AG04449 (cell line): ENCODE measurements around the gene OXT.

Experiments used
- CTCF ChIA-PET: fragments of 350-600 bp; formaldehyde crosslinking; extraction: SDS; loops from one replicate; lab custom pipeline; 2021; ENCODE audit warnings: antibody characterized with exemption; lab: Yijun Ruan, JAX
- POLR2A ChIA-PET: fragments of 400-600, 350-600 bp; formaldehyde crosslinking; extraction: SDS; loops from one replicate; lab custom pipeline; 2020; ENCODE audit warnings: antibody characterized with exemption, inconsistent platforms; lab: Yijun Ruan, JAX
- DNase-seq: peaks from one replicate; pipeline ENCODE4 v3.0.0-alpha.2; 2010; ENCODE audit warnings: low read depth, low spot score
- H3K4me3 ChIP-seq: 2 replicates; pipeline ENCODE4 v1.5.1; 2011; ENCODE audit warnings: low read depth, mild to moderate bottlenecking, control low read depth, low read length
- CTCF ChIP-seq: IDR thresholded peaks from one replicate; pipeline ENCODE4 v1.5.1; 2011; ENCODE audit warnings: mild to moderate bottlenecking, moderate library complexity, low read length, control low read depth, inconsistent platforms; ENCODE audit not compliant: insufficient read depth; ENCODE audit errors: missing control alignments

The OXT gene

GRCh38 chr20:3043322-3043721, 28.1 kb upstream of the OXT start, which contains the start of gene GNRH2:
Gene GNRH2, plus strand, starts transcription at chr20:3043622. Its CDS starts 793 bp downstream, at chr20:3044415.
- CTCF ChIA-PET, result interaction anchor here (1.6 to 2.4 kb wide), 2 partner anchors 10 to 71 kb away, joined by 4 to 9 read pairs; no protein-coding TSS in a partner anchor
- H3K4me3 ChIP-seq, result no peak within 1 kb of the TSS

GRCh38 chr20:3044336-3044965, 27.0 kb upstream of the OXT start:
- DNase-seq, result no peak
- no peak overlapping the region for H3K4me3 ChIP-seq
- no peak for TF ChIP-seq CTCF
- ChIA-PET POLR2A (no interaction called here), CTCF (interaction anchor here (2.4 kb wide), 1 partner anchor 9 kb away, joined by 9 read pairs; no protein-coding TSS in a partner anchor)

More at GRCh38 chr20:3043322-3043721, 28.1 kb upstream of the OXT start, which contains the start of gene GNRH2:
- DNase-seq, result no peak
- POLR2A ChIA-PET, result interaction anchor here (0.6 kb wide), 1 partner anchor 102 kb away, joined by 3 read pairs; no protein-coding TSS in a partner anchor
- no peak for TF ChIP-seq CTCF

- TF ChIP-seq CTCF, result no peak
- CTCF ChIA-PET, result interaction anchor here (0.7 kb wide), 1 partner anchor 12 kb away, joined by 4 read pairs; no protein-coding TSS in a partner anchor
Observed at GRCh38 chr20:3045042-3045815, 26.2 kb upstream of the OXT start.

GRCh38 chr20:3045816-3046676, 25.4 kb upstream of the OXT start, which contains the start of gene MRPS26:
Gene MRPS26, plus strand, starts transcription at chr20:3046052. Its CDS starts 17 bp downstream, at chr20:3046069.
- no peak for TF ChIP-seq CTCF
- H3K4me3 ChIP-seq, result peak within 1 kb of the TSS; percentile 75
- ChIA-PET CTCF (interaction anchor here (0.7 kb wide), 1 partner anchor 13 kb away, joined by 4 read pairs; no protein-coding TSS in a partner anchor), POLR2A (interaction anchor here (1.0 kb wide), 1 partner anchor 84 kb away, joined by 3 read pairs; no protein-coding TSS in a partner anchor)
- DNase-seq, result peak; percentile 14

More at GRCh38 chr20:3045042-3045815, 26.2 kb upstream of the OXT start:
- POLR2A ChIA-PET, result interaction anchor here (0.6 kb wide), 1 partner anchor 269 kb away, joined by 3 read pairs; no protein-coding TSS in a partner anchor
- DNase-seq, result peak; percentile 46
- H3K4me3 ChIP-seq, result peak overlapping the region; percentile 75

- POLR2A ChIA-PET, result interaction anchor here (1.0 kb wide), 1 partner anchor 83 kb away, joined by 3 read pairs; no protein-coding TSS in a partner anchor
- H3K4me3 ChIP-seq, result peak overlapping the region; percentile 75
- CTCF ChIA-PET, result no interaction called here
- no peak for TF ChIP-seq CTCF
- no peak for DNase-seq
Observed at GRCh38 chr20:3046677-3047462, 24.6 kb upstream of the OXT start.
